Measurements from ENCODE around the gene L1TD1. TPM values are rescaled to one million over a fixed set of nuclear protein-coding genes. Genes with fewer than 3 reads are reported as not detected.
"Not testable (repeated sequence)": the region's sequence is repeated elsewhere in the genome, so short reads cannot be mapped to it uniquely, and the experiment has no call there.

L1TD1 gene
- polyA plus RNA-seq, 2 of the 4 experiments (the other 2 are of a cell fraction) = not detected

DNA sequence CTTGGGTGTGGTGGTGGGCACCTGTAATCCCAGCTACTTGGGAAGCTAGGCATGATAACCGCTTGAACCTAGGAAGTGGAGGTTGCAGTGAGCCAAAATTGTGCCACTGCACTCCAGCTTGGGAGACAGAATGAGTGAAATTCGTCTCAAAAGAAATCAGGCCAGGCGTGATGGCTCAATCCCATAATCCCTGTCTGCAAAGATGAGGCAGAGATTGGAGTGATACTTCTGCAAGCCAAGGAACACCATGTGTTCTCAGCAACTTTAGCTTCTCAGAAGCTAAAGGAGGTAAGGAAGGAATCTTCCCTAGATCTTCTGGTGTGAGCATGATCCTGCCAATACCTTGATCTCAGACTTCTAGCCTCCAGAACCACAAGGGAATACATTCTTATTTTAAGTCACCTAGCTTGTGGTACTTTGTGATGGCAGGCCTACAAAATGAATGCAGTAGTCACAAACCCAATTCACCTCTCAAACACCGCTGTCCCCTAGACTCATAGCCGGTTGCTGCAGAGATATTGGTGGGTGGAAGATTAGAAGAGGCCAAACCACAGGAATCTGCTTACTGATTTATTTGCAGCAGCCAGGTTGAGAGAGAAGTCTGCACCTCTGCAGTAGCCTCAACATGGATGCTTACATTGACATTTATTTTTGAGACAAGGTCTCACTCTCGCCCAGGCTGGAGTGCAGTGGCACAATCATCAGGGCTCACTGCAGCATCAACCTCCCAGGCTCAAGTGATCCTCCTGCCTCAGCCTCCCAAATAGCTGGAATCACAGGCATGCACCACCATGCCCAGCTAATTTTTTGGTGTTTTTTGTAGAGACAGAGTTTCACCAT, 18.6 kb downstream of the L1TD1 start:
- ATAC-seq = no peak
- Histone ChIP-seq H3K9me3 (peaks cover 15% of the 10 kb centered on the region; the same call in 2 of the 3 replicates), H3K4me2 (no peak overlapping the region), H3K27ac (no peak overlapping the region), H3K4me3 (no peak overlapping the region), H3K4me1 (no peaks in the 10 kb centered on the region)
- TF ChIP-seq SREBF2 (IDR thresholded peaks at IDR 0.05) (no peak), CBX2 (IDR thresholded peaks at IDR 0.05; ENCODE audit: borderline replicate concordance, low read depth) (no peak), KDM1A (IDR thresholded peaks at IDR 0.05; ENCODE audit: low read depth) (no peak), KDM5A (IDR thresholded peaks at IDR 0.05) (no peak), CEBPB (IDR thresholded peaks at IDR 0.05) (no peak), NR3C1 (IDR thresholded peaks at IDR 0.05) (no peak), POLR2A (IDR thresholded peaks at IDR 0.05; ENCODE audit: low read length) (no peak)
- TF ChIP-seq, protein P1, sequence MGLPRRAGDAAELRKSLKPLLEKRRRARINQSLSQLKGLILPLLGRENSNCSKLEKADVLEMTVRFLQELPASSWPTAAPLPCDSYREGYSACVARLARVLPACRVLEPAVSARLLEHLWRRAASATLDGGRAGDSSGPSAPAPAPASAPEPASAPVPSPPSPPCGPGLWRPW (IDR thresholded peaks at IDR 0.05) = no peak
- TF ChIP-seq, protein P2, sequence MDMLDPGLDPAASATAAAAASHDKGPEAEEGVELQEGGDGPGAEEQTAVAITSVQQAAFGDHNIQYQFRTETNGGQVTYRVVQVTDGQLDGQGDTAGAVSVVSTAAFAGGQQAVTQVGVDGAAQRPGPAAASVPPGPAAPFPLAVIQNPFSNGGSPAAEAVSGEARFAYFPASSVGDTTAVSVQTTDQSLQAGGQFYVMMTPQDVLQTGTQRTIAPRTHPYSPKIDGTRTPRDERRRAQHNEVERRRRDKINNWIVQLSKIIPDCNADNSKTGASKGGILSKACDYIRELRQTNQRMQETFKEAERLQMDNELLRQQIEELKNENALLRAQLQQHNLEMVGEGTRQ (IDR thresholded peaks at IDR 0.05) = no peak
- FAIRE-seq = no peak
- WGBS (ENCODE audit: missing lambda C conversion rate) = 45% methylated on average over 6 of the region's 6 CpGs
- no peak for DNase-seq (ENCODE audit: low read depth in 1 of 2, low spot score in 1 of 2)
- ChIA-PET CTCF (no interaction called here), POLR2A (no interaction called here)

DNA sequence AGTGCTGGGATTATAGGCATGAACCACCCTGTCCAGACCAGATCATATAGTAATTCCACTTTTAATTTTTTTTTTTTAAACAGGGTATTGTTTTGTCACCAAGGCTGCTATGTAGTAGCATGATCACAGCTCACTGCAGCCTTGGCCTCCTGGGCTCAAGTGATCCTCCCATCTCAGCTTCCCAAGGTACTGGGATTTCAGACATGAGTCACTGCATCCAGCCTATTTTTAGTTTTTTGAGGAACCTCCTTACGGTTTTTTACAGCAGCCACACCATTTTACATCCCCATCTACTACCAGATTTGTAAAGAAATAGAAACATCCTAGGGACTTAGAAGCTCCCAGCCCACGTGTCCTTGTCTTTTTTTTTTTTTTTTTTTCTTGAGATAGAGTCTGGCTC, 24.0 kb downstream of the L1TD1 start:
- Histone ChIP-seq H3K4me2 (no peak overlapping the region), H3K4me1 (no peaks in the 10 kb centered on the region), H3K9me3 (no peaks in the 10 kb centered on the region), H3K4me3 (no peak overlapping the region), H3K27ac (no peak overlapping the region)
- ChIA-PET CTCF (no interaction called here), POLR2A (no interaction called here)
- DNase-seq (ENCODE audit: low read depth in 1 of 2, low spot score in 1 of 2) (no peak), ATAC-seq (no peak), FAIRE-seq (no peak)
- WGBS (ENCODE audit: missing lambda C conversion rate) = 42% methylated on average over 2 of the region's 2 CpGs
- TF ChIP-seq EHMT2 (IDR thresholded peaks at IDR 0.05; ENCODE audit: low read depth) (no peak), CHD4 (IDR thresholded peaks at IDR 0.05; ENCODE audit: borderline replicate concordance) (no peak), KDM1A (IDR thresholded peaks at IDR 0.05; ENCODE audit: low read depth) (no peak), HOXB5 (CRISPR knock-in tag; IDR thresholded peaks at IDR 0.05) (no peak), ZSCAN20 (CRISPR knock-in tag; IDR thresholded peaks at IDR 0.05) (no peak), SMC3 (IDR thresholded peaks at IDR 0.05) (no peak), HEYL (CRISPR knock-in tag; IDR thresholded peaks at IDR 0.05) (no peak), CBX2 (IDR thresholded peaks at IDR 0.05; ENCODE audit: borderline replicate concordance, low read depth) (no peak), ZFP36 (IDR thresholded peaks at IDR 0.05; ENCODE audit: borderline replicate concordance, partially characterized antibody) (no peak), NFE2L2 (conservative IDR thresholded peaks at IDR 0.05; ENCODE audit: low read length) (no peak), ZNF302 (CRISPR knock-in tag; IDR thresholded peaks at IDR 0.05) (no peak), FOXS1 (CRISPR knock-in tag; IDR thresholded peaks at IDR 0.05) (no peak), HOXB13 (CRISPR knock-in tag; IDR thresholded peaks at IDR 0.05; ENCODE audit: low read depth) (no peak), JUNB (IDR thresholded peaks at IDR 0.05) (no peak), NR3C1 (IDR thresholded peaks at IDR 0.05) (no peak)
- TF ChIP-seq, protein P3, sequence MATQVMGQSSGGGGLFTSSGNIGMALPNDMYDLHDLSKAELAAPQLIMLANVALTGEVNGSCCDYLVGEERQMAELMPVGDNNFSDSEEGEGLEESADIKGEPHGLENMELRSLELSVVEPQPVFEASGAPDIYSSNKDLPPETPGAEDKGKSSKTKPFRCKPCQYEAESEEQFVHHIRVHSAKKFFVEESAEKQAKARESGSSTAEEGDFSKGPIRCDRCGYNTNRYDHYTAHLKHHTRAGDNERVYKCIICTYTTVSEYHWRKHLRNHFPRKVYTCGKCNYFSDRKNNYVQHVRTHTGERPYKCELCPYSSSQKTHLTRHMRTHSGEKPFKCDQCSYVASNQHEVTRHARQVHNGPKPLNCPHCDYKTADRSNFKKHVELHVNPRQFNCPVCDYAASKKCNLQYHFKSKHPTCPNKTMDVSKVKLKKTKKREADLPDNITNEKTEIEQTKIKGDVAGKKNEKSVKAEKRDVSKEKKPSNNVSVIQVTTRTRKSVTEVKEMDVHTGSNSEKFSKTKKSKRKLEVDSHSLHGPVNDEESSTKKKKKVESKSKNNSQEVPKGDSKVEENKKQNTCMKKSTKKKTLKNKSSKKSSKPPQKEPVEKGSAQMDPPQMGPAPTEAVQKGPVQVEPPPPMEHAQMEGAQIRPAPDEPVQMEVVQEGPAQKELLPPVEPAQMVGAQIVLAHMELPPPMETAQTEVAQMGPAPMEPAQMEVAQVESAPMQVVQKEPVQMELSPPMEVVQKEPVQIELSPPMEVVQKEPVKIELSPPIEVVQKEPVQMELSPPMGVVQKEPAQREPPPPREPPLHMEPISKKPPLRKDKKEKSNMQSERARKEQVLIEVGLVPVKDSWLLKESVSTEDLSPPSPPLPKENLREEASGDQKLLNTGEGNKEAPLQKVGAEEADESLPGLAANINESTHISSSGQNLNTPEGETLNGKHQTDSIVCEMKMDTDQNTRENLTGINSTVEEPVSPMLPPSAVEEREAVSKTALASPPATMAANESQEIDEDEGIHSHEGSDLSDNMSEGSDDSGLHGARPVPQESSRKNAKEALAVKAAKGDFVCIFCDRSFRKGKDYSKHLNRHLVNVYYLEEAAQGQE (IDR thresholded peaks at IDR 0.05) = no peak
- TF ChIP-seq, protein P4, sequence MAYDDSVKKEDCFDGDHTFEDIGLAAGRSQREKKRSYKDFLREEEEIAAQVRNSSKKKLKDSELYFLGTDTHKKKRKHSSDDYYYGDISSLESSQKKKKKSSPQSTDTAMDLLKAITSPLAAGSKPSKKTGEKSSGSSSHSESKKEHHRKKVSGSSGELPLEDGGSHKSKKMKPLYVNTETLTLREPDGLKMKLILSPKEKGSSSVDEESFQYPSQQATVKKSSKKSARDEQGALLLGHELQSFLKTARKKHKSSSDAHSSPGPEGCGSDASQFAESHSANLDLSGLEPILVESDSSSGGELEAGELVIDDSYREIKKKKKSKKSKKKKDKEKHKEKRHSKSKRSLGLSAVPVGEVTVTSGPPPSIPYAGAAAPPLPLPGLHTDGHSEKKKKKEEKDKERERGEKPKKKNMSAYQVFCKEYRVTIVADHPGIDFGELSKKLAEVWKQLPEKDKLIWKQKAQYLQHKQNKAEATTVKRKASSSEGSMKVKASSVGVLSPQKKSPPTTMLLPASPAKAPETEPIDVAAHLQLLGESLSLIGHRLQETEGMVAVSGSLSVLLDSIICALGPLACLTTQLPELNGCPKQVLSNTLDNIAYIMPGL (CRISPR knock-in tag; IDR thresholded peaks at IDR 0.05; ENCODE audit: borderline replicate concordance) = no peak
- TF ChIP-seq, protein P5, sequence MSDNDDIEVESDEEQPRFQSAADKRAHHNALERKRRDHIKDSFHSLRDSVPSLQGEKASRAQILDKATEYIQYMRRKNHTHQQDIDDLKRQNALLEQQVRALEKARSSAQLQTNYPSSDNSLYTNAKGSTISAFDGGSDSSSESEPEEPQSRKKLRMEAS (IDR thresholded peaks at IDR 0.05) = no peak

DNA sequence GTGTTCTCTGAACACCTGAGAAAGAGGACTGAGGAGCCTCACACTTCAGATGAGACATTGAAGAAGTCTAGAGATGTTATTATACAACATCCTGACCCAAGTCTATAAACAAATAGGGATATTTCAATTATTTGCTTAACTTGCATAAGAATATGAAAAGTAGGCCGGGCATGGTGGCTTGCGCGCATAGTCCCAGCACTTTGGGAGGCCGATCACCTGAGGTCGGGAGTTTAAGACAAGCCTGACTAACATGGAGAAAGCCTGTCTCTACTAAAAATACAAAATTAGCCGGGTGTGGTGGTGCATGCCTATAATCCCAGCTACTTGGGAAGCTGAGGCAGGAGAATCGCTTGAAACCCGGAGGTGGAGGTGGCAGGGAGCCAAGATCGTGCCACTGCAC, 25.8 kb downstream of the L1TD1 start:
- DNase-seq (ENCODE audit: low read depth in 1 of 2, low spot score in 1 of 2); H3K4me1 ChIP-seq; H3K4me2 ChIP-seq; H3K4me3 ChIP-seq; POLR2A ChIA-PET; FAIRE-seq; H3K27ac ChIP-seq; H3K9me3 ChIP-seq; ATAC-seq: not testable (repeated sequence)
- WGBS (ENCODE audit: missing lambda C conversion rate) = 76% methylated on average over 9 of the region's 9 CpGs
- CTCF ChIA-PET = interaction anchor here (1.4 to 1.7 kb wide), 2 partner anchors 9 to 21 kb away, joined by 3 read pairs; no protein-coding TSS in a partner anchor

Measured in A549 (cell line).